GM18861 (cell line): ENCODE measurements around the gene FMNL2.

Source experiments
- ATAC-seq: cut with Tn5 transposase; IDR thresholded peaks from one replicate; pipeline ENCODE4 v1.9.1; 2021; ENCODE audit not compliant: unreplicated experiment

FMNL2 gene

DNA sequence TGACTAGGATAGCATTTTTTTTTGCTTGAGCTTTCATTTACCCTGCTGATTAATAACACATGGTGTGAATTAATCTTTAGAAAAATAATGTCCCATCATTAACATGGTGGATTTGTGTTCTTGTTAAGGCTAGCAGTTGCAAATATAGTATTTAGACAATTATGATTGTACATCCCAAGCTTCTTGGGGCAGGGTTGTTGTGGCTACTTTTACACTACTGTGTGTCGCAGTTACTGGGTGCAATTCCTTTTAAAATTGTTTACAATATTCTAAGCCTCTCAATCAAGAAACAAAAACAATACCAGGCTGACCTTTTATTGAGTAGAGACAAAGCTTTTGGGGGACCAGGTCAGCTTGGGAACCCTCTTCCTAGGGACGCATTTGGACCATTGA is 2.5 kb downstream of the FMNL2 start:
- ATAC-seq = no peak

DNA sequence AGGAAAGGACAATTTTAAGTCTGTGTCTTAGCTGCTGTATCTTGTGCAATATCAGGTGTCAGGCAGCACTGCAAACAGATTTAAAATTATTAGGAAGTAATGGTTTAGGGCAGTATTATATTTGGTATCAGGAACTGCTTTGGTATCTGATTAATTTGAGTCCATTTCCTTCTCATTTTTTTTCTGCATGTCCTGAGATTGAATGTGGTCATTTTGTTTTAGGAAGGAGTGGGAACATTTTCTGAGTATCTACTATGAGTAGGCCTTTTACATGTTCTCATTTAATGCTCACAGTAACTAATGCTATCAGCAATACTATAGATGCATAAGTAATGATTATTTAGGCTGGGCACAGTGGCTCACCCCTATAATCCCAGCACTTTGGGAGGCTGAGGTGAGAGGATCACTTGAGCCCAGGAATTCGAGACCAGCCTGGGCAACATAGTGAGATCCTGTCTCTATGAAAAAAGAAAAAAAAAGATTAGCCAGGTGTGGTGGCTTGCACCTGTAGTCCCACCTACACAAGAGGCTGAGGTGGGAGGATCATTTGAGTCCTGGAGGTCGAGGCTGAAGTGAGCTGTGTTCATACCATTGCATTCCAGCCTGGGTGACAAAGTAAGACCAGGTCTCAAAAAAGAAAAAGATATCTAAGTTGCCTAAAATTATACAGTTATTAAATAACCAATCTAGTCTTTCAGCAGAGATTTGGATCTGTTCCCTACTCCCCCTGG is 4.7 kb downstream of the FMNL2 start:
- no peak for ATAC-seq

DNA sequence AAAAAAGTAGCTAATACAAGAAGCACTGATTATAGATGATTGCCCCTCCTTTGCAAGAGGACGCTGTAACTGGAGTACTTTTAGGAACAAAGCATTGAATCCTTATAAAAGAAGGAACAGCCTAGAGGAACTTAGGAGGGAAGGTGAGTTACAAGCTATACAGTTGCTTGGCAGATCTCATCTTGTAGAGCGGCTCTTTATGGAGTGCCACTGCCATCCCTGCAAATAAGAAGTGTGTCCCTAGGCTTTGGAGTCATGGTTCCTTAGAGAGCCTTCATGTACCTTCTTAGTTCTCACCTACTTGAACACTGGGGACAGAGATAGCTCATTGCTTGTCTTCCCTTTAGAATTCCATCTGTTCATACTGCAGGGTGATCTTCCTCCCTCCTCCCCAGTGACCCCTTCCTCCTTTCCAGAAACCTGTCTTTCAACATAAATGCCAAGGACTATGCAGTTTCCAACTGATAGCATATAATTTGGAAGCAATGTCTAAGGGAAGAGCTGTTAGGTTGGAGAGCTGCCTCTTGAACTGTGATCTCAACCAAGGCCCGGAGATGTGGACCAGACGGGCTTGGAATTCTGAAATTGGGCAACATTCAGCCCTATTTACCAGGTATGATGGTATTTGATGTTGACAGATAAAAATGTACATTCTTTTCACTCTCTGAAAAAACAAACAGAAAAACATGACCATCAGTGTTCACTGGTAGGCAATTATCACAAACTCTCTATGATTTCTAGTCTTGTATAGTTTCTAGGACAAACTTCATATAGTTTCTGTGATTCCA is 7.5 kb downstream of the FMNL2 start:
- ATAC-seq = no peak

DNA sequence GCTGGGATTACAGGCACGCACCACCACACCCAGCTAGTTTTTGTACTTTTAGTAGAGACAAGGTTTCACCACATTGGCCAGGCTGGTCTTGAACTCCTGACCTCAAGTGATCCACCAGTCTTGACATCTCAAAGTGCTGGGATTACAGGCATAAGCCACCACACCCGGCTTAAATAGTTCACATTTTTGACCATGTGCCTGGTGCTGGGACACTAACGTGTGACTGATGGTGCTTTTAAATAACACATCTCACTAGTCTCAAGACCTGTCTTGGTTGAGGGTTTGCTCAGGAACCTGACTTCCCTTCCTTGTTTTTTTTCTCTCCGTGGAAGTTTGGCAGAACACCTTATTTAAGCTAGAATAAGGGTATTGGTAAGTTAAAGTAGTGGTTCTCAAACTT is 8.5 kb downstream of the FMNL2 start:
- ATAC-seq = no peak

DNA sequence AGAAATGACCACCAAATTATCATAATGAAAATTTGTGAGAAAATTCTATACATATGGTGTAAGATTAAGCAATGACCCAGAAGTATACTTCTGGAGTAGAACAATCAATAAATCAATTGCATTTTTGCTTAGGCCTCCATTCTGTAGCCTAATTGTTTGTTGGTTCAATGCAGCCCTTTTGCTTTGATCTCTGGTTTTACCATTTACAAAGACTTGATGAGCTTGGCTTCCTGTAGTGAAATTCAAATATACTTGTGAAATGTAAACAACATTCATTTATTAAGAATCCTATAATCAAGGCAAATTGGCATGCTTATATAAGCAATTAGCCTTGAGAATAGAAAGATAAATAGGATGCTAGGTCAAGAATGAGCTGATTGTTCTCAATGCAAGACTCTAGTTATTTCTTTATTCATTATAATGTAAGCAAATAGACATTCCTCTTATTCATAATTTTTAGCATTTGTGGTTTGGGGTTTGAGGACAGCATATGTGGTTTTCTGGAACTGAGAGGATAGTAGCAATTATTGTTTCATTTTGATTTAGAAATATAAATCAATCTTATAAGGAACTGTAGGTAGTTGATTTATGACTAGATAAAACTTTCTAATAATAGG is 9.7 kb downstream of the FMNL2 start:
- no peak for ATAC-seq

DNA sequence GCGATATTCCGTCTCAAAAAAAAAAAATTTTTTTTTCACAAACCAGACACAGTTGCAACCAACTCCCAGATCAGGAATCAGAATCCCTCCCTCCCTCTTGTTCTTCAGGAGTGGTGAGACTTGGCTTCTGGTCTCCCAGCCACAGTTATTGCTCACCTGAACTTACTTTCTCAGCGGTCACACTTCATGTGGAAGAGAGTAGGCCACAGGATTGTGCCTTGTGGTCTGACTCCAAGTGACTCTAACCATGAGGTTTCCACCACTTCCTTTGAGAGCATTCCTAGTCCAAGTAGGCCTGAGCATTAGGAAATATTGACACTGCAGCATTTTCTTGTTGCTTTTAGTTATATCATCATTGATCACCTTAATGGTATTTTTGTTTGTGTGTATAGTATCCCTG is 12.1 kb downstream of the FMNL2 start:
- ATAC-seq = no peak

DNA sequence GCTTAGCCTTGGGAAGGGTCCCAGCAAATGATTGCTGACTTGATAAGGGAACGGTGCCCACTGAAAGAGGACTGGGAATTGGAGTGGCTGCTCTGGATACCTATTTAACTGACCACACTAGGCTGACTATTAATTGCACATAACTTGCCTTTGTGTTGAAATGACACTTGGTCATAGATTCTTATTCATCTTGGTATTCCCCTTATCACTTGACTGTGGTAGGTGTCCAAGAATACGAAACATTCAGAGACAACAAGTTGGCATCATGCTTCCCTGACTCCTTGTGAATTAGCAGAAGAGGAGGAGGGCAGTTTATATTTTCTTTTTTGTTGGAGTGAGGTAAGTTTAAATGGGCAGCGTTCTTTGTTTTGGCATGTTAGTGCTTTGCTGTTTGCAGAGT is 13.4 kb downstream of the FMNL2 start:
- no peak for ATAC-seq

DNA sequence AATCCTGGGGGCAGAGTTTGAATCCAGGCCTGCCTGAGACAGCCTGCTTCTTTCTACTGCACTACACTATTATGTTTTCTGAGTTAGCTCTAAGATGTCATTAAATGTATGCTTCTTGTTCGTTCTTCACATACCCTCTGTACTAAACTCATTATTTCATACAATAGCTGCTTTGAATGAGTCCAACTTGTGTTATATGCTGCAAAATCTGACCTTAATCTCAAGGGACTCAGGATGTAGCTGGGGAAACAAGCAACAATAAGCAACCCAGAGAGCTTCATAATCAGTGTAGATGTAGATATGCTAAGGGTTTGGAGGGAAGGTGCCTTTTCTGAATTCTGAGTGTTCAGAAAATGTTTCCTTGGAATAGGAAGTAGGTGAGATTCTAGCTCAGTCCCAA is 14.4 kb downstream of the FMNL2 start:
- ATAC-seq = no peak

DNA sequence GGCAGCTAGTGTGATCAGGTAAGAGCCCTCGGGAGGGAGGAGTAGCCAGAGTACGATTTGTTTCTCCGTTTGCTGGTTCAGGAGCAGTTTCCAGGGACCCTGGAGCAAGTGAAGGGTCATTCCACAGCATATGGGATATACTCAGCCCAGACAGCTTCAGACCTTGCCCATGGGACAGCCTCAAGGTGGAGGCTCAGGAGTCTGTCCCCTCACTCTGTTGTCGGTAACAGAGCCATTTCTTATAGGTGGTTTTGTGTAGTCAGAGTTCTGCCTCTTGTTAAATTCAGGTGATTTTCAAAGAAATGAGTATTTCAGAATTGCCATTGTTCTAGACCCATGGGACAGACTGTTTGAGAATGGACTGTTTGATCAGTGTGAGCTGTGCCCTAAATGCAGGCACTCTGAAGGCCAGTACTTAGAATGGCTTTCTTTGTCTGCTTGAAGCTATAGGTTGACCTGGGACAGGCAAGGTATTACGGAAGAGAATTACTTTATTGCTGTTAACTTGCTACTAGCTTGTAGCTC is 15.2 kb downstream of the FMNL2 start:
- no peak for ATAC-seq

DNA sequence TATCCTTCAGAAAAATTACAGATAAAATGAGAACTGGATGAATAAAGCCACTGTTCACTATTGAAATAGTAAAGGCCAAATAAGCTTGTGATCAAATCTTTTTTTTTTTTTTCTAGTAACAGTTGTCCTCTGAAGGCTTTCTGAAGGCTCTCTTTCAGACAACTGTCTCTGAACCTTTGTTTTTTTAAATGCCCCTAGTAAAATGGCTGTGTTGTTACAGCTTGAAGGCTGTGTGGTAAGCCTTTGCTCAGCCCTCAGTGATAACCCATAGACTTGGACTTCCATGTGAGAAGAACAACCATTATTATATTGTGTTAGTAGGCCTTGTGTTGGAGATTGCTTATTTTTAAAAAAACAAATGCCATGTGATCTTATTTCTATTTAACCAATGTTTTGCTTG is 17.6 kb downstream of the FMNL2 start:
- no peak for ATAC-seq

DNA sequence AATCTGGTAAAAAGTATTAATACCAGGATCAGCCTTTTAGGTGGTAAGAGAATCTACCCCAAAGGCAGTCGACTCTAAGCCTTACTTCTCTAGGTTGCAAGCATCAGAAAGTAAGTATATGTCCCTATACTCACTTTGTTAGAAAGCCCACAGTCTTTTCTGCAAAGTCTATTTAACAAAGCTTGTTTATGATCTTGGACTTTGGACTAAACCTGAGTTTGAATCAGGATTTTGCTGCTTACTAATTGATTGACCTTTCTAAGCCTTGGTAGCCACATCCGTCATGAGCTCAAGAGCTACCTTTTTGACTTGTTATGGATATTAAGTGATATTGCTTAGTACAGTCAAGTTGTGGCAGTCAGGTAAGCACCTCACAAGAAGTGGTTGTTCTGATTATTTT is 18.4 kb downstream of the FMNL2 start:
- ATAC-seq = no peak

DNA sequence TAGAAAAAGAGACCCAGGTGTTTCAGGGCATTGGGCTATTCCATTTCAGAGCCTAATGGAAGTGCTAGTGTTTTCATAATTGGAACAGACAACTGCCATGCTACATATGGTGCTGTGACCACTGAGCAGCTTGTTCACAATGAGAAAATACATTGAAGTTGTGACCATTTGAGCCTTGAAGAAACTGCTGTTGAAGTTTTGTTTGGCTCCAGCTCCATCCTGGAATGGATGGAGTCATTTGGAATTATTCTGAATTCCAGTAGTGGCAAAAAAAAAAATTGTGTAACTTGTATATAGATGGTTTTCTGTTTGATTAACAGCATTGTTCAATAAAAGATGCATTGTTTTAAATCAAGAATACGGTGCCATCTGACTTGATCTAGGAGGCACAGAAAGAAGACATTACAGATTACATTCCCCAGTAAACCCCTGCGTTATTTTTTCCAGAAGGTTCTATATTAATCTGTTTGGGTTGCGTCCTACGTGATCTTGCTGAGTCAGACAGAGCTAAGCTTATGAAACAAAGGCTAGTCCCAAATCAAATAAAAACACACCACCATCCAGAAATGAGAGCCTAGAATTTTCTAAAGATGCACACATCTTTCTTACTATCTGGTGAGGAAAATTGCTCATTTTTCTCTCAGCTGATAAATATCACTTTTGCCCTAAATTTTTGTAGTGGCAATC is 19.2 kb downstream of the FMNL2 start:
- no peak for ATAC-seq

DNA sequence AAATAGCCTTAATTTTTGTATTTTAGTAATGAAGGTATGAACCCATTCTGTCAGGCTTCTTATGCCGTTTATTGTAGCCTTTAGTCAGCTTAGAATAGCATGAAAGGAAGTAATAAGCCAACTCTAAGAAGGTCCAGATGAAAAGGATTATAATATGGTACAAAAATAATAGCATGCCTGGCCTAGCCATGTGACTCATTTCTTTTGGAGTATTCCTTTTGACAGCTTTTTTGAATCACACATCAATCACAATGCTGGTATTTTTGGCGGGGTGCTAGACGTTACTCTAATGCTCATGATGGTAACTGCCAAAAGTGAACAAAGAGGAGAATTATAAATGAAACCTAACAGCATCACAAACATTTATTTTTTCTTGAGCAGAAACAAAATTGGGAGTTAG is 19.9 kb downstream of the FMNL2 start:
- ATAC-seq = no peak

DNA sequence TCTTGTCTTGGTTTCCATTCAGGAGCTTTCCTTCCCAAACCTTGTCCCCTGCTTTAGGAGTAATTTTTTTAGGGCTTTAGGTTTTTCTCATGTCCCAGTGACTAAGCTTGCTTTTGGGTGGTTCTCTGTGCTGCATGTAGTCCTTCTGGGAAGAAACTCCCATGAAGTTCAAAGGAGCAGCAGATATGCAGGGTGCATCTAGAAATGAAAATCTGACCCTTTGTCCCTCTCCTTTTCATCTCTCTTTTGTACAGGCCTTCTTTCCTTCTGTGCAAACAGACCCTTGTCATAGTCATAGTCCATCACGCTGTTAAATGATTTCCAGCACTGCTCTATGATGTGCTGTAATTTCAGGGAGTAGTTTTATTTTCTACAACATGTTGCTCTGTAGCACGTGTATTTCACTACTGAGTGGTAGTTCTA is 20.4 kb downstream of the FMNL2 start:
- ATAC-seq = no peak

DNA sequence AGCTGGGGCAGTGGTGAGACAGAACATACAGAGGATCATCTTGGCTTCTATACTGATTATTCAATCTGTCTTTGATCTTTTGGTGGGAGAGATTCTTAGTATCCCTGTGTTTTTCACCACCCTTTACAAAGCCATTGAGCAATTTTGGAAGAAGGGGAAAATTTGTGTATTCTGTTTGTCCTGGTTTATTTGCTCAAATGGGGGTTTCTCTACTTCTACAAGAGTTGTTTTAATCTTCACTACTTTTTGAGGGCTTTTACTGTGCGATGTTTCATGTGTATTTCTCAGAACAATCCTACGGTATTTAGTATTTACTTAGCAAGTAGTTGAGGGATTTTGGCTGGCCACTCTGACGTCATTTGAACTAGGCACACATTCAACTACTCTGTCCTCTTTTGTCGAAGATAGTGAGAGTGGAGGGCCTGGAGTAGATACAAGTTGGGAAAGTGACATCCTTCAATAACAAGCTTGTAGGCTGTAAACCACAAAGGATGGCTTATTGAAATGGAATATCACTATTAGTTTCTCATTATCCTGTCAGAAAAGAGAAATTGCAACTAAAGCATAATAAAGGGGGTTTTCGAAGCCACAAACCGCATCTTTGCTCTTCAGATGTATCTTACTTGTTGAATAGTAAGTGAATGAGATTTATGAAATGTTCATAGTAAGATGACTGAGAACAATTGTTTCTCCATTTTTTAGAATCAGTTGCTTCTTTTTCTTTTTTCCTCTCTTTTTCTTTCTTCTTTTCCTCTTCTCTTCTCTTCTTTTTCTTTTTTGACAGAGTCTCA is 24.8 kb downstream of the FMNL2 start:
- no peak for ATAC-seq

DNA sequence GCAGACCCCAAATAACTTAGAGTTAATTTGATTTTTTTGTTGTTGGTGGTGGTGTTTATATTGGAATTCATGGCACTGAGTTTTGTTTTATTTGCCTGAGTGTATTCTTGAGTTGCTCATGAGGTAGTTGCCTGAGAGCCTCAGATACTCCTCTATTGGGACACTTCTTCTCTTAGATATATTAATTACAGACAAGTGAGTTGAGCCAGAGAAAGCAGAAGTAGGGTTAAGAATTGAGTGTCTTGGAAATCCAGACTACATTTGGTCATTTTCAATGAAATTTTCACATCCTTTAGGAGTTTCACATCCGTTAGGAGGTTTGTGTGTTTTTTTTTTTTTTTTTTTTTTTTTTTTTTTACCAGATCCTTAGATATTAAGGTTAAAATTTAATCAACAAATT is 29.0 kb downstream of the FMNL2 start:
- ATAC-seq = no peak

DNA sequence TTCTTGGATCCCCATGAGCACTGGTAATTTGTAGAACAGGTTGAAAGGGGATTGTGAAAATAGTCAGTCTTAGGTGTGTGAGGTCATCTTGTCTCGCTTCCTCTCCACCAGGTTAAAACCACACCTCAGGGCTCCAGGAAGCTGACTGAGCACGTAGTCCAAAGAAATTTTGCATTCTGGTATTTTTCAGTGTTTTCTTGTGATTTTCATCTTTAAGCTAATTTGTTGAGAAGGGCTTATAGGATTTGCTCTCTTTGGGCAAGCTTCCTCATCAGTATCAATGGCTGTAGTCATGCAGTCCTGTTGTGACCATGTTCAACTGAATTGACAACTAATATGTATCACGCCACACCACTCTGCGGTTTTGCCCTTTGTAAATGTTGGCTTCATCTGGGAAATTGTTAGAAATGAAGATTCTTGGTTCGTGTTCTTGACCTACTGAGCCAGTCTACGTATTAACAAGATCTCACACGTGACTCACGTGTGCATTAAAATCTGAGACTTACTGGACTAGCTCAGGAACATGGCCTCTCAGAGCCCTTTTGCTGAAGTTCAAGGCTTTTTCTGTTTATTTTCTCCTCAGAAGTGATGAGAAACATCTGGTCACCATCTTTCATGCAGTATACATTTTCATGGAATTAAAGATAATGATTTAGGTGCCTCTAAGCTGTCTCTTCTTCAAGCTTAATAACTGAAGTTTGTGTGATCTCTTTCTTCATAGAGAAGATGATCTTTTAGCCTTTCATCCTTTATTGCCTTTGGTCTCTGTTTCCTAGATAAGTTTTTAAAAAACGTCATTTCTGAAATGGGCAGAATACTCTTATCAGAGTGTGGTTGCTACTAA is 32.8 kb downstream of the FMNL2 start:
- peak; percentile 69 for ATAC-seq

DNA sequence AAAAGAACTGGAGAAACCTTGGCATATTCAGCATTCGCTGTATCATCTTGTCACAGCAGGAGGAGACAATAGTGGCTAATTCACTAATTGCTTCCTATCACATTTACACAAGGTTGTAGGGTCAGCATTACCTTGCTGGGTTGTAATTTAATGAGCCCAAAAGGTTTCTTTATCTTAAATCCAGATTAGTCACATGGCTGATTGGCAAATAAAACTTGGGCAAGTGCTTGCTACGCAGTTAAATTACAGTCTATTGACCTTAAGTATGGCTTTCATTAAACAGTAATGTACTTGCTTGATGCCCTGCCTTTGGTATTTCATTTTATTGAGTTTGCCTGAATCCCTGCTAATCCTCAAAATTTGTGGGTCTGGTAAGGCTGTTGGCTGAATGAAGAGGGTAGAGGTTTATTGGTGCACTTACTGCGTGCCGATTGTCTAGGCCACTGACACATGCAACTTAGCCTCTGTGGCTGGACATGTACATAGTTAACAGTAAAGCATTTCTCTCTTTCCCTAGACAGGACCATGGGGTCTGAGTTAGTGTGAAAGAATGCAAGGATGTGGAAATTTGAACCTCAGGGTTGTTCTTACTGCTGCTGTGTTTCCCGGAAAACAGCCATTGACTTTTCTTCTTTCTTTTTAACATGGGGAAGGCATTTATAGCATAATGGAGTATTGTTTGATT is 34.3 kb downstream of the FMNL2 start:
- ATAC-seq = no peak

DNA sequence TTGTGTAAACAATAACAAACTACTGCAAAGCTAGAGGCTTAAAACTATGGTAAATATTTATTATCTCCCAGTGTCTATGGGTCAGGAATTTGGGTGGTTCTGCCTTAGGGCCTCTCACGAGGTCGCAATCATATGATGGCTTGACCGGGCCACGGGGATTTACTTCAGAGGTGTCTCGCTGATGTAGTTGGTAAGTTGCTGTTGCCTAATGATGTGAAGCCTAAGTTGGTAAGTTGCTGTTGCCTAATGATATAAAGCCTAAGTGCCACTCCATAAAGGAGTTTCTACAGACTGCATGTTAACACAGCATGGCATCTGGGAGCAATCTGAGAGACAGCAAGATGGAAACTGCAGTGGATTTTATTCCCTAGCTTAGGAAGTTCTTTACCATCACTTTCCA is 35.8 kb downstream of the FMNL2 start:
- no peak for ATAC-seq
